ENCODE measurements around the gene SERPINB6.

Gene SERPINB6

GRCh38 chr6:2962004-2962403 lies 9.4 kb downstream of the SERPINB6 start:
- ChIA-PET CTCF (interaction anchor here (1.5 to 1.6 kb wide), 3 partner anchors 10 to 27 kb away, joined by 3 to 7 read pairs (median 4); no protein-coding TSS in a partner anchor), POLR2A (no interaction called here)
- peak overlapping the region in 1 of 7 experiments; percentile 48 for H3K4me3 ChIP-seq (ENCODE audit: control insufficient read depth in 1 of 7, extremely low read depth in 1 of 7, insufficient read depth in 4 of 7, low read depth in 2 of 7, low read length in 6 of 7)
- 81% methylated on average over 8 of the region's 9 CpGs for WGBS (ENCODE audit: insufficient coverage)
- H3K27ac ChIP-seq (ENCODE audit: insufficient read depth in 1 of 2, low read depth in 1 of 2, low read length in 2 of 2, poor library complexity in 1 of 2, severe bottlenecking in 2 of 2) = peak overlapping the region in 1 of 2 experiments; percentile 47
- no peaks in the 10 kb centered on the region for H3K9me3 ChIP-seq (ENCODE audit: control extremely low read depth in 1 of 5, control insufficient read depth in 4 of 5, insufficient read depth in 2 of 5, low read depth in 1 of 5, low read length in 4 of 5)
- DNase-seq = peak in 1 of 3 donors; percentile 35
- H3K36me3 ChIP-seq (ENCODE audit: control insufficient read depth in 4 of 4, insufficient read depth in 4 of 4, low read length in 3 of 4) = peaks cover 0 to 17% (median 14%) of the 10 kb centered on the region in 4 experiments
- H3K4me1 ChIP-seq (ENCODE audit: control extremely low read depth in 1 of 4, control insufficient read depth in 4 of 4, insufficient read depth in 4 of 4, low read length in 3 of 4) = peaks cover 0 to 78% (median 36%) of the 10 kb centered on the region in 4 experiments
- no peaks in the 10 kb centered on the region for H3K27me3 ChIP-seq (replicated peaks in 2 of 5; ENCODE audit: control insufficient read depth in 4 of 5, insufficient read depth in 5 of 5, low read length in 4 of 5)

DNA sequence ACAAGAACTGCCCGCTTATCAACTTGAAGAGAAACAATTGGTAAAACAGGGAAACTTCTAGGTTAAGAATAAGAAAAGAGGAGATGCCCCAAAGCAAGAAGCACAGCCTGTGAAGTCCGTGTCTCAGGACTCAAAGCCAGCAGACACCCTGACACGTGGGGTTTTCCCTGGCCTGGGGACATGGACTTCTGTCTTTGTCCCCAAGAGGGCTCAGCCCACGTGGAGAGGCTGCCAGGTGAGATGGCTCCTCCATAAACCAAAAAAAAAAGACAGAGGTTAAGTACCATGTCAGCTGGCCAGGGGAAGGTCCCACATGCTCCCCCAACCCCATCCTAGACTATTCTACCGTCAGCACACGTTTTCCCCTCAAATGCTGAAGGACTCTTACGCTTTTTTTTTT lies 9.9 kb downstream of the SERPINB6 start:
- no peak for DNase-seq
- CTCF ChIA-PET = interaction anchor here (0.6 to 1.6 kb wide), 5 partner anchors 10 to 28 kb away, joined by 3 to 8 read pairs (median 4); no protein-coding TSS in a partner anchor
- 94% methylated on average over 6 of the region's 7 CpGs for WGBS (ENCODE audit: insufficient coverage)

DNA sequence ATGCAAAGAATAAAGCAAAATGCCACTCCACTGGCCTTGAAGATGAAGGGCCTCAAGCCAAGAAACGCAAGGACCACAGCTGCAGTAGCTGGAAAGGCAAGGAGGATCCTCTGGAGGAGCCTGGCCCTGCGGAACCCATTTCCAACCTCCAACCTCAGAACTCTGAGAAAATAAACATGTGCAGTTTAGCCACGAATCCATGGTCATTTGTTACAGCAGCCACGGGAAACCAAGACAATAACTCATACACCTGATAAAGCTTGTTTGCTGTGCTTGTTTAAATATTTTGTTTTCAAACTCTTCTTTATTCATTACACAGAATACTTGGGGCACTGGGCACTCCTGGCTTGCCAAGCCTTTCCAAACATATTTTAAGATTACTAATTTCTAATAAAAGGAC lies 10.4 kb downstream of the SERPINB6 start:
- Histone ChIP-seq H3K27me3 (replicated peaks in 2 of 5; ENCODE audit: control insufficient read depth in 4 of 5, insufficient read depth in 5 of 5, low read length in 4 of 5) (no peaks in the 10 kb centered on the region), H3K36me3 (ENCODE audit: control insufficient read depth in 4 of 4, insufficient read depth in 4 of 4, low read length in 3 of 4) (peaks cover 0 to 24% (median 14%) of the 10 kb centered on the region in 4 experiments), H3K4me1 (ENCODE audit: control extremely low read depth in 1 of 4, control insufficient read depth in 4 of 4, insufficient read depth in 4 of 4, low read length in 3 of 4) (peaks cover 0 to 69% (median 34%) of the 10 kb centered on the region in 4 experiments), H3K9me3 (ENCODE audit: control extremely low read depth in 1 of 5, control insufficient read depth in 4 of 5, insufficient read depth in 2 of 5, low read depth in 1 of 5, low read length in 4 of 5) (no peaks in the 10 kb centered on the region), H3K4me3 (ENCODE audit: control insufficient read depth in 1 of 7, extremely low read depth in 1 of 7, insufficient read depth in 4 of 7, low read depth in 2 of 7, low read length in 6 of 7) (no peak overlapping the region), H3K27ac (ENCODE audit: insufficient read depth in 1 of 2, low read depth in 1 of 2, low read length in 2 of 2, poor library complexity in 1 of 2, severe bottlenecking in 2 of 2) (peak overlapping the region in 1 of 2 experiments; percentile 25)
- CTCF ChIA-PET = interaction anchor here (1.3 to 1.6 kb wide), 7 partner anchors 9 to 110 kb away, joined by 3 to 8 read pairs (median 4); no protein-coding TSS in a partner anchor
- 93% methylated on average over 2 of the region's 4 CpGs for WGBS (ENCODE audit: insufficient coverage)
- POLR2A ChIA-PET = no interaction called here
- DNase-seq = no peak

More for the DNA sequence above, 9.9 kb downstream of the SERPINB6 start:
- no peak overlapping the region for H3K4me3 ChIP-seq (ENCODE audit: control insufficient read depth in 1 of 7, extremely low read depth in 1 of 7, insufficient read depth in 4 of 7, low read depth in 2 of 7, low read length in 6 of 7)
- peak overlapping the region in 1 of 2 experiments; percentile 25 for H3K27ac ChIP-seq (ENCODE audit: insufficient read depth in 1 of 2, low read depth in 1 of 2, low read length in 2 of 2, poor library complexity in 1 of 2, severe bottlenecking in 2 of 2)
- no peaks in the 10 kb centered on the region for H3K9me3 ChIP-seq (ENCODE audit: control extremely low read depth in 1 of 5, control insufficient read depth in 4 of 5, insufficient read depth in 2 of 5, low read depth in 1 of 5, low read length in 4 of 5)
- POLR2A ChIA-PET = no interaction called here
- H3K36me3 ChIP-seq (ENCODE audit: control insufficient read depth in 4 of 4, insufficient read depth in 4 of 4, low read length in 3 of 4) = peaks cover 0 to 21% (median 14%) of the 10 kb centered on the region in 4 experiments
- peaks cover 0 to 74% (median 34%) of the 10 kb centered on the region in 4 experiments for H3K4me1 ChIP-seq (ENCODE audit: control extremely low read depth in 1 of 4, control insufficient read depth in 4 of 4, insufficient read depth in 4 of 4, low read length in 3 of 4)
- no peaks in the 10 kb centered on the region for H3K27me3 ChIP-seq (replicated peaks in 2 of 5; ENCODE audit: control insufficient read depth in 4 of 5, insufficient read depth in 5 of 5, low read length in 4 of 5)

DNA sequence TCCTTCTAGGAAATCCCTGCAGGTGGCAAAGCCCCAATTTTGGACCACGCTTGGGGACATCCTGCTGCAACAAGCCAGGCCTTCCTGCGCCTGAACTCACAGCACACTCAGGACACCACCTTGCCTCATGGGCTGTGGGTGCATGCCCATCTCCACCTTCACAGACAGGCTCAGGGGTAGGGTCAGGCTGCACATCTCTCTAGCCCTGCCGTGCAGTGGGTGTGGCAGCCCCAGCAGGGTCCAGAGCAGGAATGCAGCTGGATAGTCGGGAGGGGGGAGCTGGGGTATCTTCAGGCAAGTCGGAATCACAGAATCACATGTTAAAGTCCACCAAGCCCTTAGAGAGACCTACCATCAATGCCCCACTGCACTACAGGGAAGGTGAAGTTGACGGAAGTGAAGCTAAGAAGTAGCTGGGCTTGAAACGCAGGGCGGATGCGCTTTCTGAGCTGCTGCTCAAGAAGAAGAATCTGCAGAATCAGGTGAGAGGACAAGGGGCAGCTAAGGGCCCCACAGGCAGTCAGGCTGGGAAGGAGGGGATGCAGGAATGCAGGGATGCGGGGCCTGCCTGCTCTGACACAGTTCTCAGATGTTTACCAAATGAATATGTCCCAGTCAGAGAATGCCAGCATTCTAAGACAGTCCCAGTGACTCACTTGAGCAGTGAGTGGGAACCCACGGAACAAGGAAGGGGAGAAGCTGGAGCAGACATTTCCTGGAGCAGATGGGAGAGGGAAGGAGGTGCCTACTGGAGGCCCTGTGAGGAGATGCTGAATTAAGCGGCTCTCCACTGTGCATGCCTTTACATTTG lies 11.3 kb downstream of the SERPINB6 start:
- ChIA-PET POLR2A (no interaction called here), CTCF (interaction anchor here (1.3 to 1.6 kb wide), 7 partner anchors 8 to 110 kb away, joined by 3 to 8 read pairs (median 4); no protein-coding TSS in a partner anchor)
- peaks cover 0 to 66% (median 34%) of the 10 kb centered on the region in 4 experiments for H3K4me1 ChIP-seq (ENCODE audit: control extremely low read depth in 1 of 4, control insufficient read depth in 4 of 4, insufficient read depth in 4 of 4, low read length in 3 of 4)
- H3K27ac ChIP-seq (ENCODE audit: insufficient read depth in 1 of 2, low read depth in 1 of 2, low read length in 2 of 2, poor library complexity in 1 of 2, severe bottlenecking in 2 of 2) = no peak overlapping the region
- DNase-seq = no peak
- H3K9me3 ChIP-seq (ENCODE audit: control extremely low read depth in 1 of 5, control insufficient read depth in 4 of 5, insufficient read depth in 2 of 5, low read depth in 1 of 5, low read length in 4 of 5) = no peaks in the 10 kb centered on the region
- WGBS (ENCODE audit: insufficient coverage) = 94% methylated on average over 11 of the region's 12 CpGs
- H3K4me3 ChIP-seq (ENCODE audit: control insufficient read depth in 1 of 7, extremely low read depth in 1 of 7, insufficient read depth in 4 of 7, low read depth in 2 of 7, low read length in 6 of 7) = no peak overlapping the region
- H3K36me3 ChIP-seq (ENCODE audit: control insufficient read depth in 4 of 4, insufficient read depth in 4 of 4, low read length in 3 of 4) = peaks cover 0 to 27% (median 16%) of the 10 kb centered on the region in 4 experiments
- no peaks in the 10 kb centered on the region for H3K27me3 ChIP-seq (replicated peaks in 2 of 5; ENCODE audit: control insufficient read depth in 4 of 5, insufficient read depth in 5 of 5, low read length in 4 of 5)

GRCh38 chr6:2958776-2959175 lies 12.6 kb downstream of the SERPINB6 start:
- Histone ChIP-seq H3K27ac (ENCODE audit: insufficient read depth in 1 of 2, low read depth in 1 of 2, low read length in 2 of 2, poor library complexity in 1 of 2, severe bottlenecking in 2 of 2) (peak overlapping the region in 1 of 2 experiments; percentile 73), H3K27me3 (replicated peaks in 2 of 5; ENCODE audit: control insufficient read depth in 4 of 5, insufficient read depth in 5 of 5, low read length in 4 of 5) (no peaks in the 10 kb centered on the region), H3K4me3 (ENCODE audit: control insufficient read depth in 1 of 7, extremely low read depth in 1 of 7, insufficient read depth in 4 of 7, low read depth in 2 of 7, low read length in 6 of 7) (peak overlapping the region in 2 of 7 experiments; percentile 4 to 43), H3K4me1 (ENCODE audit: control extremely low read depth in 1 of 4, control insufficient read depth in 4 of 4, insufficient read depth in 4 of 4, low read length in 3 of 4) (peaks cover 0 to 62% (median 34%) of the 10 kb centered on the region in 4 experiments), H3K36me3 (ENCODE audit: control insufficient read depth in 4 of 4, insufficient read depth in 4 of 4, low read length in 3 of 4) (peaks cover 2 to 32% (median 20%) of the 10 kb centered on the region in 4 experiments), H3K9me3 (ENCODE audit: control extremely low read depth in 1 of 5, control insufficient read depth in 4 of 5, insufficient read depth in 2 of 5, low read depth in 1 of 5, low read length in 4 of 5) (no peaks in the 10 kb centered on the region)
- 94% methylated on average over 7 of the region's 9 CpGs for WGBS (ENCODE audit: insufficient coverage)
- ChIA-PET POLR2A (no interaction called here), CTCF (interaction anchor here (0.9 to 1.5 kb wide), 7 partner anchors 28 to 112 kb away, joined by 3 to 5 read pairs (median 4); no protein-coding TSS in a partner anchor)
- no peak for DNase-seq

GRCh38 chr6:2958331-2958711 lies 13.0 kb downstream of the SERPINB6 start:
- peak; percentile 55 to 87 (median 82) for DNase-seq
- Histone ChIP-seq H3K27me3 (replicated peaks in 2 of 5; ENCODE audit: control insufficient read depth in 4 of 5, insufficient read depth in 5 of 5, low read length in 4 of 5) (no peaks in the 10 kb centered on the region), H3K9me3 (ENCODE audit: control extremely low read depth in 1 of 5, control insufficient read depth in 4 of 5, insufficient read depth in 2 of 5, low read depth in 1 of 5, low read length in 4 of 5) (no peaks in the 10 kb centered on the region), H3K27ac (ENCODE audit: insufficient read depth in 1 of 2, low read depth in 1 of 2, low read length in 2 of 2, poor library complexity in 1 of 2, severe bottlenecking in 2 of 2) (peak overlapping the region; percentile 13 to 73), H3K36me3 (ENCODE audit: control insufficient read depth in 4 of 4, insufficient read depth in 4 of 4, low read length in 3 of 4) (peaks cover 2 to 35% (median 22%) of the 10 kb centered on the region in 4 experiments), H3K4me1 (ENCODE audit: control extremely low read depth in 1 of 4, control insufficient read depth in 4 of 4, insufficient read depth in 4 of 4, low read length in 3 of 4) (peaks cover 0 to 58% (median 32%) of the 10 kb centered on the region in 4 experiments), H3K4me3 (ENCODE audit: control insufficient read depth in 1 of 7, extremely low read depth in 1 of 7, insufficient read depth in 4 of 7, low read depth in 2 of 7, low read length in 6 of 7) (peak overlapping the region in 2 of 7 experiments; percentile 9 to 43)
- 3% methylated on average over 17 of the region's 18 CpGs for WGBS (ENCODE audit: insufficient coverage)
- ChIA-PET POLR2A (no interaction called here), CTCF (interaction anchor here (0.6 to 4.2 kb wide), 9 partner anchors 28 to 216 kb away, joined by 3 to 20 read pairs (median 4); no protein-coding TSS in a partner anchor)

Data from common myeloid progenitor, CD34-positive (primary cell).